GM12878 (cell line): ENCODE results near the gene PPIA. TPM values are rescaled to one million over a fixed set of nuclear protein-coding genes. Genes with fewer than 3 reads are reported as not detected.

Experiments used
- ATAC-seq: fragments of 200-7000 bp; cut with Tn5 transposase; 3 replicates; pipeline ENCODE4 v1.9.1; 2020; ENCODE audit warnings: mild to moderate bottlenecking, moderate library complexity
- BruUV-seq: library from RNA; stranded (reverse); fragments of 400-500 nt; replicated peaks from 2 replicates; lab custom pipeline; 2021; lab: Mats Ljungman, UMichigan
- CTCF ChIA-PET: fragments of 300-600 bp; sonication (Branson Sonifier 250); formaldehyde crosslinking; extraction: SDS; loops from one replicate; lab custom pipeline; 2021; ENCODE audit warnings: inconsistent platforms; lab: Yijun Ruan, JAX
- POLR2A ChIA-PET: fragments of 350-600 bp; formaldehyde crosslinking; extraction: SDS; loops from one replicate; lab custom pipeline; 2021; ENCODE audit warnings: inconsistent platforms; lab: Charles Lee
- RAD21 ChIA-PET: fragments of 300-600 bp; sonication (Branson Sonifier 250); formaldehyde crosslinking; loops from one replicate; lab custom pipeline; 2023; ENCODE audit warnings: antibody characterized with exemption; ENCODE audit not compliant: unreplicated experiment; lab: Charles Lee
- SMC1A ChIA-PET: fragments of 300-600 bp; sonication (Branson Sonifier 250); formaldehyde crosslinking; loops from one replicate; lab custom pipeline; 2023; ENCODE audit not compliant: unreplicated experiment, uncharacterized antibody; lab: Charles Lee
- DNase-seq: peaks from one replicate; pipeline ENCODE4 v3.0.0-alpha.2; 2011; ENCODE audit warnings: low read depth, low spot score
- FAIRE-seq: peaks from 3 replicates; lab custom pipeline; 2011; peaks lifted over from hg19 to GRCh38; lab: Jason Lieb, UNC
- H2AFZ ChIP-seq: 2 replicates; pipeline ENCODE4 v1.6.0; 2011; ENCODE audit warnings: low read depth, low read length, control low read depth; ENCODE audit not compliant: control insufficient read depth
- H3K27ac ChIP-seq: 2 replicates; pipeline ENCODE4 v1.5.1; 2011; ENCODE audit warnings: control low read depth; ENCODE audit not compliant: control insufficient read depth, insufficient read depth
- H3K27me3 ChIP-seq, 2 experiments: replicated peaks in 1 of 2; 2 replicates each; pipeline versions ENCODE4 v1.6.0 to v1.6.1; 2011; ENCODE audit warnings: low read length in 1 of 2; ENCODE audit not compliant: control insufficient read depth in 2 of 2, insufficient read depth in 2 of 2
- H3K36me3 ChIP-seq, 2 experiments: 2 replicates each; pipeline ENCODE4 v1.5.1; 2011; ENCODE audit warnings: low read length in 1 of 2; ENCODE audit not compliant: control insufficient read depth in 2 of 2, insufficient read depth in 2 of 2
- H3K4me1 ChIP-seq: 2 replicates; pipeline ENCODE4 v1.6.1; 2011; ENCODE audit warnings: mild to moderate bottlenecking, low read length, moderate library complexity, mixed read lengths; ENCODE audit not compliant: control insufficient read depth, insufficient read depth
- H3K4me2 ChIP-seq: 2 replicates; pipeline ENCODE4 v1.6.0; 2011; ENCODE audit warnings: control low read depth; ENCODE audit not compliant: control insufficient read depth, insufficient read depth
- H3K4me3 ChIP-seq: fragments of 200-600 bp; sonication (generic); 2 replicates; pipeline ENCODE4 v1.5.1; 2016
- H3K79me2 ChIP-seq: 2 replicates; pipeline ENCODE4 v1.6.0; 2011; ENCODE audit warnings: low read length; ENCODE audit not compliant: control insufficient read depth, insufficient read depth
- H3K9ac ChIP-seq: 2 replicates; pipeline ENCODE4 v1.8.0; 2011; ENCODE audit warnings: low read length, control low read depth, mixed read lengths; ENCODE audit not compliant: control insufficient read depth, insufficient read depth
- H3K9me3 ChIP-seq: replicated peaks from 3 replicates; pipeline ENCODE4 v1.5.1; 2011; ENCODE audit warnings: mild to moderate bottlenecking, low read length; ENCODE audit not compliant: control insufficient read depth, insufficient read depth
- H4K20me1 ChIP-seq: 2 replicates; pipeline ENCODE4 v1.6.0; 2011; ENCODE audit not compliant: control insufficient read depth, insufficient read depth
- CBFB ChIP-seq: IDR thresholded peaks from 2 replicates; pipeline ENCODE4 v1.6.1; 2016; ENCODE audit warnings: antibody characterized with exemption, low read depth
- HDAC2 ChIP-seq: fragments of 200-600 bp; sonication (generic); IDR thresholded peaks from 2 replicates; pipeline ENCODE4 v1.6.1; 2017
- MTA2 ChIP-seq: fragments of 450-650 bp; IDR thresholded peaks from 2 replicates; pipeline ENCODE4 v1.6.1; 2016; ENCODE audit warnings: low read depth, mild to moderate bottlenecking, moderate library complexity
- POLR2AphosphoS5 ChIP-seq: IDR thresholded peaks from 2 replicates; pipeline ENCODE4 v1.6.1; 2011; ENCODE audit warnings: mild to moderate bottlenecking, low read length, inconsistent platforms
- POU2F2 ChIP-seq: IDR thresholded peaks from 3 replicates; pipeline ENCODE4 v1.6.1; 2011; ENCODE audit warnings: low read depth, mild to moderate bottlenecking, low read length, borderline replicate concordance
- RCOR1 ChIP-seq: conservative IDR thresholded peaks from 2 replicates; pipeline ENCODE4 v1.6.1; 2012; ENCODE audit warnings: low read depth, low read length, improper control_type of control experiment
- SIX5 ChIP-seq: IDR thresholded peaks from 2 replicates; pipeline ENCODE4 v1.6.1; 2011; ENCODE audit warnings: mild to moderate bottlenecking, low read depth, low read length, moderate library complexity; ENCODE audit not compliant: severe bottlenecking
- SMAD5 ChIP-seq: IDR thresholded peaks from 2 replicates; pipeline ENCODE4 v1.6.1; 2016; ENCODE audit warnings: antibody characterized with exemption, low read depth
- TCF7 ChIP-seq: IDR thresholded peaks from 2 replicates; pipeline ENCODE4 v1.6.1; 2014; ENCODE audit warnings: antibody characterized with exemption, borderline replicate concordance
- WRNIP1 ChIP-seq: IDR thresholded peaks from 2 replicates; pipeline ENCODE4 v1.6.1; 2011; ENCODE audit warnings: low read depth, low read length, improper control_type of control experiment, borderline replicate concordance
- ZNF384 ChIP-seq: IDR thresholded peaks from 2 replicates; pipeline ENCODE4 v1.6.1; 2012; ENCODE audit warnings: low read depth, mild to moderate bottlenecking, low read length, improper control_type of control experiment, borderline replicate concordance
- WGBS: methylation state at CpG from one replicate; pipeline ENCODE4 v1.1.6; 2016; ENCODE audit warnings: low lambda C conversion rate; ENCODE audit not compliant: insufficient replicate concordance, insufficient coverage; ENCODE audit errors: missing lambda C conversion rate; 5-methylcytosine and 5-hydroxymethylcytosine counted together
- in situ Hi-C: fragments of 300-500 bp; cut with MboI; formaldehyde crosslinking; loops from 9 replicates; pipeline ENCODE4 v1.14.3; 2018; ENCODE audit warnings: mixed read lengths
- intact Hi-C: fragments of 100-400 bp; cut with micrococcal nuclease; formaldehyde crosslinking; loops from one replicate; pipeline ENCODE4 v1.14.2; 2022; ENCODE audit not compliant: unreplicated experiment
- polyA plus RNA-seq, 11 experiments: library from polyadenylated mRNA; depleted of rRNA in 4 of 11; unstranded in 6 of 11; stranded (reverse) in 5 of 11; fragments of >200 nt; fragmentation: Nextera tagmentation in 4 of 11; fragmentation: Illumina TruSeq in 1 of 11; extraction: Ambion mirVana in 4 of 11; extraction: Trizol in 1 of 11; gene quantifications; 1 replicate in 1 of 11; 2 replicates in 10 of 11; pipeline versions ENCODE4 v1.2.1 to v1.2.3, GENCODE V29; 2011 to 2016; ENCODE audit warnings: inconsistent platforms in 2 of 11, missing spikeins in 2 of 11, low read depth in 1 of 11
- total RNA-seq, 4 experiments: library from RNA; depleted of rRNA in 3 of 4; stranded (reverse); fragments of >200 nt in 3 of 4; fragmentation: Illumina TruSeq in 1 of 4; extraction: Trizol in 1 of 4; gene quantifications; 2 replicates each; pipeline versions ENCODE4 v1.2.1 to v1.2.3, GENCODE V29; 2013 to 2021
- TF ChIP-seq, protein P1 (sequence below): fragments of 450-650 bp; IDR thresholded peaks from 2 replicates; pipeline ENCODE4 v1.6.1; 2016; ENCODE audit warnings: mild to moderate bottlenecking, moderate library complexity, borderline replicate concordance
- TF ChIP-seq, protein P2 (sequence below): fragments of 450-650 bp; IDR thresholded peaks from 2 replicates; pipeline ENCODE4 v1.6.1; 2017; ENCODE audit warnings: antibody characterized with exemption, mild to moderate bottlenecking, moderate library complexity
- TF ChIP-seq, protein P3 (sequence below): fragments of 450-650 bp; IDR thresholded peaks from 2 replicates; pipeline ENCODE4 v1.6.1; 2016; ENCODE audit warnings: mild to moderate bottlenecking

Gene PPIA
- total and polyA plus RNA-seq, 10 of the 15 experiments (the other 5 are each of a cell fraction or from before 2014, with no cell fraction given), result 2,712 to 7,982 (median 5,027) TPM

DNA sequence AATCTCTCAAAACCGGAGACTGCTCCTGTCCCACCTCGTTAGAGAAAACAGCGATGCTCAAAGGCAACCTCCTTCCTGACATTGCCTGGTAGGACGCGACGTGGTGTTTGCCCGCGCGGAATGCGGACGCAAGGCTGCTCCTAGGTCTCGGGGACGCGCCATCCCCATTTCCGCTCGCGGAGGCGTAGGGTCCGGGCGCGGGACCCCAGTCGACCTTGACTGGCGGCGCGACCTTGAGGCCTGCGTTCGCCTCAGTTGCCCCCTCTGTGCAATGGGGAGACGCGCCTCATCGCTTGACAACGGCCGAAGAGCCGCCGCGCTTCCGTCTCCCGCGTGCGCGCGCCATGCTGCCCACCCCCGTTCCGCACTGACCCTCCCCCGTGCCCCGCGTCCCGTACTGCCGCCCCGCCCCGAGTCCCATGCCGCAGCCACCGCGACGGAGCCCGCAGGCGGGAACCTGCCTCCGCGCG, 412 bp upstream of the PPIA start:
- no peaks in the 10 kb centered on the region for H3K27me3 ChIP-seq
- peaks cover 7 to 27% of the 10 kb centered on the region in 2 experiments for H3K36me3 ChIP-seq
- H3K9ac ChIP-seq, result peak overlapping the region; percentile 100
- FAIRE-seq (no peak), ATAC-seq (peak; percentile 37; the same call in 2 of the 3 replicates), DNase-seq (no peak)
- WGBS, result 1% methylated on average over 36 of the region's 59 CpGs
- POLR2A ChIA-PET, result interaction anchor here (1.0 kb wide), 2 partner anchors 9 to 157 kb away, joined by 3 read pairs; no protein-coding TSS in a partner anchor
- H3K4me3 ChIP-seq, result peak overlapping the region; percentile 96
- H3K4me1 ChIP-seq, result peaks cover 3% of the 10 kb centered on the region
- BruUV-seq, result TSS peak; percentile 90
- in situ Hi-C loops, result no loop called here
- CTCF ChIA-PET, result no interaction called here
- H3K9me3 ChIP-seq, result no peaks in the 10 kb centered on the region
- peaks cover 7% of the 10 kb centered on the region for H4K20me1 ChIP-seq
- SMC1A ChIA-PET, result no interaction called here
- H2AFZ ChIP-seq, result peak overlapping the region; percentile 83
- peaks cover 51% of the 10 kb centered on the region for H3K79me2 ChIP-seq
- intact Hi-C loops, result loop anchor here (1.0 to 5.0 kb wide), 3 partner anchors 51 to 214 kb away; partner anchors contain the start of genes OGDH and TMED4
- RAD21 ChIA-PET, result no interaction called here
- H3K4me2 ChIP-seq, result peak overlapping the region; percentile 81
- peak overlapping the region; percentile 99 for H3K27ac ChIP-seq
- TF ChIP-seq ZNF384 (no peak), POLR2AphosphoS5 (no peak), TCF7 (no peak), POU2F2 (no peak; the same call in 2 of the 3 replicates), SMAD5 (no peak), RCOR1 (0 out of 2 replicates have a peak, but pooled peaks have one; percentile 58), SIX5 (no peak), MTA2 (no peak), HDAC2 (no peak), WRNIP1 (no peak), CBFB (no peak)
- TF ChIP-seq, protein P1, sequence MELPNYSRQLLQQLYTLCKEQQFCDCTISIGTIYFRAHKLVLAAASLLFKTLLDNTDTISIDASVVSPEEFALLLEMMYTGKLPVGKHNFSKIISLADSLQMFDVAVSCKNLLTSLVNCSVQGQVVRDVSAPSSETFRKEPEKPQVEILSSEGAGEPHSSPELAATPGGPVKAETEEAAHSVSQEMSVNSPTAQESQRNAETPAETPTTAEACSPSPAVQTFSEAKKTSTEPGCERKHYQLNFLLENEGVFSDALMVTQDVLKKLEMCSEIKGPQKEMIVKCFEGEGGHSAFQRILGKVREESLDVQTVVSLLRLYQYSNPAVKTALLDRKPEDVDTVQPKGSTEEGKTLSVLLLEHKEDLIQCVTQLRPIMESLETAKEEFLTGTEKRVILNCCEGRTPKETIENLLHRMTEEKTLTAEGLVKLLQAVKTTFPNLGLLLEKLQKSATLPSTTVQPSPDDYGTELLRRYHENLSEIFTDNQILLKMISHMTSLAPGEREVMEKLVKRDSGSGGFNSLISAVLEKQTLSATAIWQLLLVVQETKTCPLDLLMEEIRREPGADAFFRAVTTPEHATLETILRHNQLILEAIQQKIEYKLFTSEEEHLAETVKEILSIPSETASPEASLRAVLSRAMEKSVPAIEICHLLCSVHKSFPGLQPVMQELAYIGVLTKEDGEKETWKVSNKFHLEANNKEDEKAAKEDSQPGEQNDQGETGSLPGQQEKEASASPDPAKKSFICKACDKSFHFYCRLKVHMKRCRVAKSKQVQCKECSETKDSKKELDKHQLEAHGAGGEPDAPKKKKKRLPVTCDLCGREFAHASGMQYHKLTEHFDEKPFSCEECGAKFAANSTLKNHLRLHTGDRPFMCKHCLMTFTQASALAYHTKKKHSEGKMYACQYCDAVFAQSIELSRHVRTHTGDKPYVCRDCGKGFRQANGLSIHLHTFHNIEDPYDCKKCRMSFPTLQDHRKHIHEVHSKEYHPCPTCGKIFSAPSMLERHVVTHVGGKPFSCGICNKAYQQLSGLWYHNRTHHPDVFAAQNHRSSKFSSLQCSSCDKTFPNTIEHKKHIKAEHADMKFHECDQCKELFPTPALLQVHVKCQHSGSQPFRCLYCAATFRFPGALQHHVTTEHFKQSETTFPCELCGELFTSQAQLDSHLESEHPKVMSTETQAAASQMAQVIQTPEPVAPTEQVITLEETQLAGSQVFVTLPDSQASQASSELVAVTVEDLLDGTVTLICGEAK, result no peak
- TF ChIP-seq, protein P2, sequence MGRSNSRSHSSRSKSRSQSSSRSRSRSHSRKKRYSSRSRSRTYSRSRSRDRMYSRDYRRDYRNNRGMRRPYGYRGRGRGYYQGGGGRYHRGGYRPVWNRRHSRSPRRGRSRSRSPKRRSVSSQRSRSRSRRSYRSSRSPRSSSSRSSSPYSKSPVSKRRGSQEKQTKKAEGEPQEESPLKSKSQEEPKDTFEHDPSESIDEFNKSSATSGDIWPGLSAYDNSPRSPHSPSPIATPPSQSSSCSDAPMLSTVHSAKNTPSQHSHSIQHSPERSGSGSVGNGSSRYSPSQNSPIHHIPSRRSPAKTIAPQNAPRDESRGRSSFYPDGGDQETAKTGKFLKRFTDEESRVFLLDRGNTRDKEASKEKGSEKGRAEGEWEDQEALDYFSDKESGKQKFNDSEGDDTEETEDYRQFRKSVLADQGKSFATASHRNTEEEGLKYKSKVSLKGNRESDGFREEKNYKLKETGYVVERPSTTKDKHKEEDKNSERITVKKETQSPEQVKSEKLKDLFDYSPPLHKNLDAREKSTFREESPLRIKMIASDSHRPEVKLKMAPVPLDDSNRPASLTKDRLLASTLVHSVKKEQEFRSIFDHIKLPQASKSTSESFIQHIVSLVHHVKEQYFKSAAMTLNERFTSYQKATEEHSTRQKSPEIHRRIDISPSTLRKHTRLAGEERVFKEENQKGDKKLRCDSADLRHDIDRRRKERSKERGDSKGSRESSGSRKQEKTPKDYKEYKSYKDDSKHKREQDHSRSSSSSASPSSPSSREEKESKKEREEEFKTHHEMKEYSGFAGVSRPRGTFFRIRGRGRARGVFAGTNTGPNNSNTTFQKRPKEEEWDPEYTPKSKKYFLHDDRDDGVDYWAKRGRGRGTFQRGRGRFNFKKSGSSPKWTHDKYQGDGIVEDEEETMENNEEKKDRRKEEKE, result no peak
- TF ChIP-seq, protein P3, sequence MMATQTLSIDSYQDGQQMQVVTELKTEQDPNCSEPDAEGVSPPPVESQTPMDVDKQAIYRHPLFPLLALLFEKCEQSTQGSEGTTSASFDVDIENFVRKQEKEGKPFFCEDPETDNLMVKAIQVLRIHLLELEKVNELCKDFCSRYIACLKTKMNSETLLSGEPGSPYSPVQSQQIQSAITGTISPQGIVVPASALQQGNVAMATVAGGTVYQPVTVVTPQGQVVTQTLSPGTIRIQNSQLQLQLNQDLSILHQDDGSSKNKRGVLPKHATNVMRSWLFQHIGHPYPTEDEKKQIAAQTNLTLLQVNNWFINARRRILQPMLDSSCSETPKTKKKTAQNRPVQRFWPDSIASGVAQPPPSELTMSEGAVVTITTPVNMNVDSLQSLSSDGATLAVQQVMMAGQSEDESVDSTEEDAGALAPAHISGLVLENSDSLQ, result no peak
